HG03025 (cell line): ENCODE results near the gene NXPH2.
A peak's percentile ranks its signal among the peaks of the same experiment; 100 is the strongest.

Source experiments
- ATAC-seq: cut with Tn5 transposase; IDR thresholded peaks from one replicate; pipeline ENCODE4 v1.9.1; 2021; ENCODE audit warnings: mild to moderate bottlenecking, moderate library complexity; ENCODE audit not compliant: unreplicated experiment, low FRiP score

The NXPH2 gene

DNA sequence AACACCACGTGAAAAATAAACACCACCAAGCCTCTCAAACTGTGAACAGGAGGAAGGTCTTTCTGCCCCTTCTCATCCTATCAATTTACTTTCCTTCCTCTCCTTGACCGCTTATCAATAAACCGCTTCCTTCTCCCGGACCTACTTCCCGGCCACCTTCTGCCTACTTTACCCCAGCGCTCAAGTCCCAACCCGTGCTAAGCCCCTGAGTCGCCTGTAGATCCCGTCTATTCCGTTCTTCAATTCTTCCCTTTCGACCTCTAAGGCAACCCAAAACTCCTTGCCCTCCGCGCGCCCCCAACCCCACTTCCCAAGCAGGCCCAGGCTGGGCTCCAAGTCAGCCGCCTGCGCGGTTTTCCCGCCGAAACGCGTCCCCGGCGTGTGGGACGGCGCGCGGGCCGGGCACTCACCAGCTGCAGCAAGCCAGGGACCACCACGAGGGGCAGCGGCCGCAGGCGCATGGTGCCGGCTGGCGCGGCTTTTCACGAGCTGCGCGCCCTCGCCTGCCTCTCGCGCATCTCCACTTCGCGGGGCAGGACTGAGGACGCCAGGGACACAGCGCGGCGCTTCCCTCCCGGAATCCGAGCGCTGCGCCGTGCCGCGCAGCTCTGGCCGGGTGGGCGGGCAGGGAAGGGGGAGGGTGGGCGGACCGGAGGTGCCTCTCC lies at the start of gene NXPH2:
TSS of gene NXPH2 (minus strand) at position 610 of the 665 bp plus-strand sequence. CDS start at position 461, 149 bp downstream.
- ATAC-seq, result no peak

- no peak for ATAC-seq
These were observed 49.2 kb upstream of the NXPH2 start for GRCh38 chr2:138829326-138829919.

DNA sequence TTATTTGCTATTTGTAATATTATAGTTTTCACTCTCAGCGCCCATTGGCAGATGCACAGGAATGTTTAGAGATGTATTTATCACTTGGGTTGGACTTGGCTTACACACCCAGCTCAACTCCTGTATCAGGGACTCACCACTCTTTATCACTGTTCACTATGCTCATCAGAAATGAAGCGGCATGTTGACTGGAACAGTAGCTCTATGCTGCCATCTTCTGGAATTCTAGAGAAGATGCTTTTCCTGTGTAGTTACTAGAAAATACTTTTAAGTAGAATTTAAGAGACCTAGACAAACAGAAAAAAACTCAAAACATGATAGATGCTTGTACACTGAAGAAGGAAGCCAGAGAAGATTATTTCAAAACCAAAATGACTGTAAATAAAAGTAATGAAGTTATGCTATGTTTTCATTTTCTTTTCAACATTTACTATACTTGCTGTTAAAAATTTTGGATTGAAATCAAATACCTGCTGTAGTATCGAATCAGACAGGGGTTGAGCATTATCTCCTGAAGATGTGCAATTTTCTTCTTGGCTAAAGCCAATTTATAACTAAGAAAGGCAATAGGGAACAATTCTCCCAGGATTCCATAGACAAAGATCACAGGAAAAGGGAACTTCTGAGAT lies 47.4 kb upstream of the NXPH2 start:
- peak; percentile 42 for ATAC-seq

DNA sequence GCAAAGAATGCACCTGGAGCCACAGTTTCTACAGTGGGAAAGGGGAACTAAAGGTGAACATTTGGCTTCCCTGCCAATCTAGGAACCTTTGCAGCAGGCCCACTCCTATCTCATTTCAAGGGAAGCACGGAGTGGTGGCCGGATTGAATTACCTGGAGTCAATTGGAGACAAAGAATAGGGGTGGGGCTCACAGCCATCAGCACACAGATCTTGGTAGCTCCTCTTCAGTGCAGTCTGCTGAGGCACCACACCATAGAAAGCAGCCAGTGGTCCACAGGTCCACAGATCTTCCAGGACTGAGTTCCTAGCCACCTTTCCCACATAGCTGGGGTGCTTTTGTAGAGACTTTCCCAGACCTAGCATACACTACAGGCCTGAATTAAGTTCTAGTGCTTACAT lies 43.5 kb upstream of the NXPH2 start:
- no peak for ATAC-seq

GRCh38 chr2:138819964-138820363 lies 39.8 kb upstream of the NXPH2 start:
- ATAC-seq, result no peak

GRCh38 chr2:138818556-138818955 lies 38.4 kb upstream of the NXPH2 start:
- ATAC-seq, result no peak

DNA sequence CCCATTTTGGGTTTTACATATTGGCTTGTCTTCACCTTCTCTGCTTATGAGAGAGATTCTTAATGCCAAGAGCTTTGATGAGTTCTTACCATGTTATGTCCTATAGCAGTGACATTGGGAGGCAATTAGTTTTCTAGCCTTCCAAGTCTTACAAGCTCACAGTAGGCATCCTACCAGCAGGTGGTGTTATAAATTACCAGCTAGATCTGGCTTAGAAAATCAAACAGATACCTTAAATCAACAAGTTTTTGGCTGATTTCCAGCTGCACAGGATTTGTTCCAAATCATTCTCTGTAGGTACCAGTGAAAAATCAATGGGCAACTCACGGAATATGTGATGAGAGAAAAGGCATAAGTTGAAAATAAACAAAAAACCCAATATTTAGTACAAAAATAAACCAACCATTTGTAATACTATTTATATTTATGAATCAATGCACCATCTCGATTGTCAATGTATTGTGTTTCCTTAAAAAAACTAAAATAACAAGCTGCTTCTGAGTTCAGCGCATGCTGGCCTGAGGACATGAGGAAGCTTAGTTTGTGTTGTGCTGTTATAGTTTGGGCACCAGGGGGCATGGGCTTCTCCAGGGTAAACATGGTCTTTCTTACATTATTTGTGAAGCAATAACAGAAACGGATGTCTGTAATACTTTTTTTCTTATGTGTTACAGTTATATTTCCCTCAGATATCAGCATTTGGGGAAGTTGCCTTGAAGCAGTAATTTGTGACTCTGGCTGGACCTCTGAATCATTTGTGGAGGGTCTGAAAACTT lies 34.1 kb upstream of the NXPH2 start:
- no peak for ATAC-seq

DNA sequence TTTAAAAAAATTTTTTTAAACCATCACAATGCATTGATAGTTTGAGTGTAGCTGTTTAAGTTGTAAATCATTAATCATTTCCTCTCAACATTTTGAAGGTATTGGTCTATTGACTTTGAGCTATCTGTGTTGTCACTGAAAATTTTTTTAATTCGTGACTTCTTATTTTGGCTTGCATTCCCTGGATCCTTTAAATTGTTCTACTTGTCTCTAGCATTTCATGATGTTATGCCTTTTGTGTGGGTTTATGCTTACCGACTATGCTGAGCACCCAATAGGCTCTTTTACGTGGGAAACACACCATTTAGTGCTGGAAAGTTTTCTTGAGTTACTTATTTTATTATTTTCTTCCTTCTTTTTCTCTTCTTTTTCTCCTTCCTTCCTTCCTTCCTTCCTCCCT lies 31.2 kb upstream of the NXPH2 start:
- ATAC-seq, result no peak

GRCh38 chr2:138794724-138795123 lies 14.5 kb upstream of the NXPH2 start:
- ATAC-seq, result no peak

DNA sequence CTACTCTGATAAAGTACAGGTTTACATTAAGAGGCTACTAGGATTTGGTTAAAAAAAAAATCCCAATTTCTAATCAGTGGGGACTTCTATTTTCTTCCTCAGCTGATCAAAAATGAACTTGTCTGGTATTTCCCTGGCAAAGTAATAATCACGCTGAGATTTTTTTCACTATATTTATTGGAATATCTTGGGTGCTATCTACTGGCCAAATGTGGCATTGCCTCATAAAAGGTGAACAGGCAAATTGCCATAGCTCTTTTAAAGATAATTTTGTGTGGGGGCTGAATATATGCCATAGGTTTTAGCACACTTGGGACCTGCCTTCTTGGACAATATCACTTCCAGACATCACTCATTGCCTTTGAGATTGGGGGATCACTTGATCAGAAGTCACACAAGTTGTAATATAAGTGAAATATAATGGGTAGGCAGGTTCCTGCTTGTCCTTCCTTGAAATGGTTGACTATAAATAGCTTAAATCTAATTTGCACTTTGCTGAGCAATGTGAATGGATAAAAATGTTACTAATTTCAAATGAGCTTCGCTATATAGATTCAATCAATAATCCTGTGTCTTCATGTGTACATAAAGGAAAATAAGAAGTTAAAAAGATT lies 7.0 kb upstream of the NXPH2 start:
- ATAC-seq, result no peak

GRCh38 chr2:138782383-138782782 lies 2.2 kb upstream of the NXPH2 start:
- no peak for ATAC-seq

GRCh38 chr2:138780908-138781307 lies 718 bp upstream of the NXPH2 start:
- ATAC-seq, result no peak

DNA sequence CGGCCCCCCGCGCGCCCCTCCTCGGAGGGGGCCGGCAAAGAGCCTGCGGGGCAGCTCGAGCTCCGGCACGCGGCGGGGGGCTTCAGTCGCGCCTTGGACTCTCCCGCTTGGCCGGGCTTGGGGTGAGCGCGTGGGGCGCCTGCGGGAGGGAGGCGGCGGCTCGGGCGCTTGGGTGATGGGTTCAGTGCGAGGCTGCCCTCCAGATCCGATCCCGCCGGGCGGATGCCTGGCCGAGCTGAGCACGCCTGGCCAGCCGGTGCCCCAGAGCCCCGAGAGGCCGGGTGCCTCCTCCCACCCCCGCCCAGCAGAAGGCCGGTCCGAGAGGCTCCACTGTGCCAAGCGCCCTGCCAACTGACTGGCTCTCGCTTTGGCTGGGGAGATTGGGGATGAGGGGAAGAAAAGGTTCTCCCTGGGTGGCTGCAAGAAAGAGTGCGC lies 273 bp upstream of the NXPH2 start:
- no peak for ATAC-seq

GRCh38 chr2:138779406-138779780 lies 797 bp downstream of the NXPH2 start:
- no peak for ATAC-seq

- ATAC-seq, result no peak
These were observed 2.2 kb downstream of the NXPH2 start for GRCh38 chr2:138777996-138778395.

DNA sequence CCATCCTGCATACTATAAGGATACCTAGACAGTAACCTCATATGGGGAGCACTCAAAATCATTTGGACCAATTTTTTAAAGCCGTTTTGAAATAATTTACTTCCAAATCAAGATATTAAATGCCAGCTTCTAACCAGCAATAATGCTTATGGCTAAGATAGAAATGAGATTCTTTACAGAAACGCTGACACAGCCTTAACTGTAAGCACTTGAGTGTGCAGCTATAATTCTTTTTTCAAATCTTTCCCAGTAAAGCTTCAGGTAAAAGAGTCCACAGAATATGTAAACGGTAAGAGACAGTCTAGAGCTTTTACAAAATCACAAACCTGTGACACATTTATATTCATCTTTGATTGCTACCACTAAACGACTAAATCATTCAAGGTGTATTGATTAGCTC lies 4.5 kb downstream of the NXPH2 start:
- no peak for ATAC-seq

- no peak for ATAC-seq
These were observed 8.7 kb downstream of the NXPH2 start for GRCh38 chr2:138771534-138771933.

DNA sequence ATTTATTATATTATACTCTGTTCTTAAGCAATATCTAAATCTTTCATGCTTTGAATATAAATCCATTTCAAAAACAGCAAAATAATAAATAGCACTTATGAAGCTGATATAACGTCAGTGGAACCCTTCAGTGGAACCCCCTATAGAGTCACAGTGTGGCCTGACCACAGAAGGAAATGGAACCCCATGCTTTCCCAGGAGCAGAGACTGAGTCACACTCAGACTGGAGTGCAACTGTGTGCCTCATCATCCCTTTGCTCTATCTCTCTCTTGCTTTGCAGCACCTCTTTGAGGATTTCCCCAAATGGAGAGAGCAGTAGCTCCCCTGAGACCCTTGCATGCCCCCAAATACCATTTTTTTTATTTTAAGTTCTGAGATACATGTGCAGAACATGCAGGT lies 13.1 kb downstream of the NXPH2 start:
- no peak for ATAC-seq

DNA sequence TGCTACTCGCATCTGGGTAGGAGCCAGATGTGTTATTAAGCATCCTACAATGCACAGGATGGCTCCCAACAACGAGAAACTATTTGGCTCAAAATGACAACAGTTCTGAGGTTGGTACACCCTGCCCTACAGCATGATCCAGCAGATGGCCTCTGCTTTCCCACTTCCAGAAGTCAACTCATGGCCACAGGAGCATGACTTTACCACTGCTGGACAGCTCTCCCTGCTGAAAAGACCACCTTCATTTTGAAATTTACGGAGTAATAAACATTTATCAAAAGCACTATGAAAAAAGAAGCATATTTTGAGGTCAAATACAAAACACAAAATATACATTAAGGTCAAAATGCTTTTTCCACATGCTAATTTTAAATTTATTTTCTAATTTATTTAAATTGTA lies 13.7 kb downstream of the NXPH2 start:
- ATAC-seq, result no peak

DNA sequence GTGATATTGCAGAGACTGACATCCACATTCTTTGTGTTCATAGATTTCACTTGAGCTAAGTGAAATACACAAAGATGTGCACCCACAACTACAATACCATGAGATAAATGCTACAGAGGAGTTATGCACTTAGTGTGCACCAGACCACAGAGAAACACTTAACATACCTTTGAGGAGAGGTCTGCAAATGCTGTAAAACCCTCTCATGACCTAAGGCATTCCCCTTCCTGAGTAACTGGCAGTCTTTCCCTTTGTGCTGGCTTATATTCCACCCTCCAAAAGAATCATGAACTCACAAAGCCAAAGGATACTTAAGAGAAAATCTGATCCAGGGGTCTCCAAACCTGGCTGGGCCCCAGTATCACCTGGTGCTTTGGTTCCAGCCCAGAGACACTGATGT lies 16.2 kb downstream of the NXPH2 start:
- no peak for ATAC-seq

DNA sequence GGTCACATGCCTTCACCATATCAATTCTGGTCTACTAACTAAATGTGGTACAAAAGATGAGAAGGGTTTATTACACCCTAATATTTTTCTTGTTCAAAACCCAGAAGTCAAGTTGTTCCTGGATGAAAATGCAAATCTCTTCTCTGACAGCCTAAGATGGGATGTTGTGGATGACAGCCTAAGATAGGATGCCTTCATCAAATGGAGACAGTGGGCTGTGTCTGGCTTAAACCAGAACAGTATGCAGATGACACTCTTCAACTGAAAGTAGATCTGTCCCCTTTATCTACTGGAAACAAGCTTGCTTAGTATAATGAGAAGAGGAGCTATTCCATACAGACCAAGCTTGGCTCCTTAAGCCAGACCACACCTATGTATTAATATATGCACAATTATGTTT lies 17.7 kb downstream of the NXPH2 start:
- no peak for ATAC-seq
